ENCODE results near the gene CD160. TPM values are rescaled to one million over a fixed set of nuclear protein-coding genes. Genes with fewer than 3 reads are reported as not detected.
"Not testable (repeated sequence)": the region's sequence is repeated elsewhere in the genome, so short reads cannot be mapped to it uniquely, and the experiment has no call there.

CD160 gene
- total RNA-seq, 2 experiments from 2014 or later, result 13.6 to 16.9 TPM

GRCh38 chr1:145759721-145760120 is 40.4 kb downstream of the CD160 start:
- ATAC-seq (no peak), DNase-seq (no peak)
- no peak for TF ChIP-seq CTCF (IDR thresholded peaks at IDR 0.05)
- no peak overlapping the region for H3K4me3 Mint-ChIP-seq
- ChIA-PET CTCF (no interaction called here), POLR2A (interaction anchor here (0.9 kb wide), 1 partner anchor 39 kb away, joined by 3 read pairs; no protein-coding TSS in a partner anchor)
- intact Hi-C loops (cut with micrococcal nuclease), result no loop called here
- peaks cover 37% of the 10 kb centered on the region for H3K36me3 Mint-ChIP-seq (ENCODE audit: low read depth)
- peaks cover 9% of the 10 kb centered on the region for H3K4me1 Mint-ChIP-seq (ENCODE audit: low read depth)
- no peaks in the 10 kb centered on the region for H3K27me3 Mint-ChIP-seq
- peaks cover 4% of the 10 kb centered on the region for H3K9me3 Mint-ChIP-seq
- no peak overlapping the region for H3K27ac Mint-ChIP-seq

DNA sequence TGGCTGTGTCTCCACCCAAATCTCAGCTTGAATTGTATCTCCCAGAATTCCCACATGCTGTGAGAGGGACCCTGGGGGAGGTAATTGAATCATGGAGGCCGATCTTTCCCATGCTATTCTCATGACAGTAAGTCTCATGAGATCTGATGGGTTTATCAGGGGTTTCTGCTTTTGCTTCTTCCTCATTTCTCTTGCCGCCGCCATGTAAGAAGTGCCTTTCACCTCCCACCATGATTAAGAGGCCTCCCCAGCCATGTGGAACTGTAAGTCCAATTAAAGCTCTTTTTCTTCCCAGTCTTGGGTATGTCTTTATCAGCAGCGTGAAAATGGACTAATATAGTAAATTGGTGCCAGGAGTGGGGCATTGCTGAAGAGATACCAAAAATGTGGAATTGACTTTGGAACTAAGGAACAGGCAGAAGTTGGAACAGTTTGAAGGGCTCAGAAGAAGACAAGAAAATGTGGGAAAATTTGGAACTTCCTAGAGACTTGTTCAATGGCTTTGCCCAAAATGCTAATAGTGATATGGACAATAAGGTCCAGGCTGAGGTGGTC is 41.2 kb downstream of the CD160 start:
- peaks cover 36% of the 10 kb centered on the region for H3K36me3 Mint-ChIP-seq (ENCODE audit: low read depth)
- DNase-seq; intact Hi-C loops (cut with micrococcal nuclease); H3K9me3 Mint-ChIP-seq; H3K4me1 Mint-ChIP-seq (ENCODE audit: low read depth); CTCF ChIA-PET; H3K4me3 Mint-ChIP-seq; ATAC-seq; H3K27ac Mint-ChIP-seq; H3K27me3 Mint-ChIP-seq: not testable (repeated sequence)
- POLR2A ChIA-PET, result interaction anchor here (0.9 kb wide), 1 partner anchor 39 kb away, joined by 3 read pairs; no protein-coding TSS in a partner anchor

DNA sequence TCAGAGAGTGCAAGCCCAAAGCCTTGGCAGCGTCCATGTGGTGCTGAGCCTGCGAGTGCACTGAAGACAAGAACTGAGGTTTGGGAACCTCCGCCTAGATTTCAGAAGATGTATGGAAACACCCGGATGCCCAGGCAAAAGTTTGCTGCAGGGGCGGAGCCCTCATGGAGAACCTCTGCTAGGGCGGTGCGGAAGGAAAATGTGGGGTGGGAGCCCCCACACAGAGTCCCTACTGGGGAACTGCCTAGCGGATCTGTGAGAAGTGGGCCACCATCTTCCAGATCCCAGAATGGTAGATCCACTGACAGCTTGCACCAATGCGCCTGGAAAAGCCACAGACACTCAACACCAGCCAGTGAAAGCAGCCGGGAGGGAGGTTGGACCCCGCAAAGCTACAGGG is 42.2 kb downstream of the CD160 start:
- H3K27ac Mint-ChIP-seq; intact Hi-C loops (cut with micrococcal nuclease); DNase-seq; H3K4me1 Mint-ChIP-seq (ENCODE audit: low read depth); H3K27me3 Mint-ChIP-seq; ATAC-seq; H3K9me3 Mint-ChIP-seq; CTCF ChIA-PET; H3K4me3 Mint-ChIP-seq; POLR2A ChIA-PET: not testable (repeated sequence)
- peaks cover 35% of the 10 kb centered on the region for H3K36me3 Mint-ChIP-seq (ENCODE audit: low read depth)

DNA sequence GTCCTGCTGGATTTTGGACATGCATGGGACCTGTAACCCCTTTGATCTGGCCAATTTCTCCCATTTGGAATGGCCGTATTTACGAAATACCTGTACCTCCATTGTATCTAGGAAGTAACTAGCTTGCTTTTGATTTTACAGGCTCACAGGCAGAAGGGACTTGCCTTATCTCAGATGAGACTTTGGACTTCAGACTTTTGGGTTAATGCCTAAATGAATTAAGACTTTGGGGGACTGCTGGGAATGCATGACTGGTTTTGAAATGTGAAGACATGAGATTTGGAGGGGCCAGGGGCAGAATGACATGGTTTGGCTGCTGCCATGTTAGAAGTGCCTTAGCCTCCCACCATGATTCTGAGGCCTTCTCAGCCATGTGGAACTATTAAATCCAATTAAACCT is 42.7 kb downstream of the CD160 start:
- H3K4me1 Mint-ChIP-seq (ENCODE audit: low read depth); ATAC-seq; H3K27me3 Mint-ChIP-seq; DNase-seq; CTCF ChIA-PET; POLR2A ChIA-PET; H3K9me3 Mint-ChIP-seq; H3K4me3 Mint-ChIP-seq; H3K27ac Mint-ChIP-seq; intact Hi-C loops (cut with micrococcal nuclease): not testable (repeated sequence)
- H3K36me3 Mint-ChIP-seq (ENCODE audit: low read depth), result peaks cover 35% of the 10 kb centered on the region

DNA sequence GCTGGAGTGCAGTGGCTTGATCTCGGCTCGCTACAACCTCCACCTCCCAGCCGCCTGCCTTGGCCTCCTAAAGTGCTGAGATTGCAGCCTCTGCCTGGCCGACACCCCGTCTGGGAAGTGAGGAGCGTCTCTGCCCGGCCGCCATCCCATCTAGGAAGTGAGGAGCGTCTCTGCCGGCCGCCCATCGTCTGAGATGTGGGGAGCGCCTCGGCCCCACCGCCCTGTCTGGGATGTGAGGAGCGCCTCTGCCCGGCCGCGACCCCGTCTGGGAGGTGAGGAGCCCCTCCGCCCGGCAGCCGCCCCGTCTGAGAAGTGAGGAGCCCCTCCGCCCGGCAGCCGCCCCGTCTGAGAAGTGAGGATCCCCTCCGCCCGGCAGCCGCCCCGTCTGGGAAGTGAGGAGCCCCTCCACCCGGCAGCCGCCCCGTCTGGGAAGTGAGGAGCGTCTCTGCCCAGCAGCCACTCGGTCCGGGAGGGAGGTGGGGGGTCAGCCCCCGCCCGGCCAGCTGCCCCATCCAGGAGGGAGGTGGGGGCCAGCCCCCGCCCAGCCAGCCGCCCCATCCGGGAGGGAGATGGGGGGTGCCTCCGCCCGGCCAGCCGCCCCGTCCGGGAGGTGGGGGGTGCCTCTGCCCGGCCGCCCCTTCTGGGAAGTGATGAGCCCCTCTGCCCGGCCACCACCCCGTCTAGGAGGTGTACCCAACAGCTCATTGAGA is 45.1 kb downstream of the CD160 start:
- intact Hi-C loops (cut with micrococcal nuclease); H3K27me3 Mint-ChIP-seq; H3K4me1 Mint-ChIP-seq (ENCODE audit: low read depth); H3K9me3 Mint-ChIP-seq; H3K27ac Mint-ChIP-seq; H3K4me3 Mint-ChIP-seq; POLR2A ChIA-PET; CTCF ChIA-PET; ATAC-seq; DNase-seq: not testable (repeated sequence)
- H3K36me3 Mint-ChIP-seq (ENCODE audit: low read depth), result peaks cover 35% of the 10 kb centered on the region

DNA sequence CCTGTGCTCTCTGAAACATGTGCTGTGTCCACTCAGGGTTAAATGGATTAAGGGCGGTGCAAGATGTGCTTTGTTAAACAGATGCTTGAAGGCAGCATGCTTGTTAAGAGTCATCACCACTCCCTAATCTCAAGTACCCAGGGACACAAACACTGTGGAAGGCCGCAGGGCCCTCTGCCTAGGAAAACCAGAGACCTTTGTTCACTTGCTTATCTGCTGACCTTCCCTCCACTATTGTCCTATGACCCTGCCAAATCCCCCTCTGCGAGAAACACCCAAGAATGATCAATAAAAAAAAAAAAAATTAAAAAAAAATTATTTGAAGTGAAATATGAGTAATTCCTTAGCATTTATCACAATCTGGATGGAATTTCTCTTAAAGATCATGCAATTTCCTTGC is 45.8 kb downstream of the CD160 start:
- peaks cover 32% of the 10 kb centered on the region for H3K36me3 Mint-ChIP-seq (ENCODE audit: low read depth)
- CTCF ChIA-PET; ATAC-seq; H3K27me3 Mint-ChIP-seq; DNase-seq; intact Hi-C loops (cut with micrococcal nuclease); H3K9me3 Mint-ChIP-seq; H3K4me1 Mint-ChIP-seq (ENCODE audit: low read depth); H3K4me3 Mint-ChIP-seq; POLR2A ChIA-PET; H3K27ac Mint-ChIP-seq: not testable (repeated sequence)

- DNase-seq; H3K9me3 Mint-ChIP-seq; H3K27me3 Mint-ChIP-seq; H3K4me3 Mint-ChIP-seq; H3K27ac Mint-ChIP-seq; POLR2A ChIA-PET; ATAC-seq; H3K4me1 Mint-ChIP-seq (ENCODE audit: low read depth); CTCF ChIA-PET; intact Hi-C loops (cut with micrococcal nuclease): not testable (repeated sequence)
- H3K36me3 Mint-ChIP-seq (ENCODE audit: low read depth), result peaks cover 26% of the 10 kb centered on the region
These were observed 46.5 kb downstream of the CD160 start for GRCh38 chr1:145765585-145766360.

GRCh38 chr1:145766926-145767325 is 47.6 kb downstream of the CD160 start:
- H3K27ac Mint-ChIP-seq; H3K4me3 Mint-ChIP-seq; H3K27me3 Mint-ChIP-seq; H3K9me3 Mint-ChIP-seq; DNase-seq; ATAC-seq; CTCF ChIA-PET; intact Hi-C loops (cut with micrococcal nuclease); H3K4me1 Mint-ChIP-seq (ENCODE audit: low read depth); POLR2A ChIA-PET: not testable (repeated sequence)
- H3K36me3 Mint-ChIP-seq (ENCODE audit: low read depth), result peaks cover 26% of the 10 kb centered on the region

DNA sequence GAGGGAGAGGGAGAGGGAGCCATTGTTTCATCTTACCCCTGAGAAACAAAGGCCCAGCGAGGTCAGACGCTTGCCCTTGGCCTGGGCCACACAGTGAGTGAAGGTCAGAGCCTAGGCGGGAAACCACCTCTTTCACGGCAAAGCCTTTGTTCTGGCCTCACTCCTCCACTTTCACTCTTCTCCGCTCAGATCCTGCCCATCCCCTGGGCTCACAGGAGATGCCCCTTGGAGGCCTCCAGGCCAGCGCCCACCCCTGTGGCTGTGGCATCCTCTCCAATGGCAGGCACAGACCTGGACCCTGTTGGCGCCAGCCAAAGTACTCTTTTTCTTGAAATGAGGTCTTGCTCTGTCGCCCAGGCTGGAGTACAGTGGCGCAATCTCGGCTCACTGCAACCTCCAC is 48.7 kb downstream of the CD160 start:
- H3K27ac Mint-ChIP-seq; CTCF ChIA-PET; DNase-seq; POLR2A ChIA-PET; H3K4me3 Mint-ChIP-seq; H3K9me3 Mint-ChIP-seq; ATAC-seq; intact Hi-C loops (cut with micrococcal nuclease); H3K27me3 Mint-ChIP-seq: not testable (repeated sequence)
- H3K36me3 Mint-ChIP-seq (ENCODE audit: low read depth), result peaks cover 29% of the 10 kb centered on the region
- H3K4me1 Mint-ChIP-seq (ENCODE audit: low read depth), result peaks cover 16% of the 10 kb centered on the region
